OCI-LY1 (cell line): Measurements from ENCODE around the gene ALCAM.
"Not testable (repeated sequence)": the region's sequence is repeated elsewhere in the genome, so short reads cannot be mapped to it uniquely, and the experiment has no call there.

Experiments
- EZH2 ChIP-seq: fragments of 200-600 bp; sonication (generic), shearing (Covaris generic); IDR thresholded peaks from 2 replicates; pipeline ENCODE4 v1.8.0; 2017; ENCODE audit warnings: borderline replicate concordance, mixed run types, mild to moderate bottlenecking, antibody characterized with exemption, low read length, moderate library complexity, mixed read lengths
- TF ChIP-seq, protein P1 (sequence below): fragments of 200-600 bp; sonication (generic), shearing (Covaris generic); IDR thresholded peaks from 2 replicates; pipeline ENCODE4 v1.5.1; 2017; ENCODE audit warnings: mild to moderate bottlenecking, antibody characterized with exemption, low read length, moderate library complexity, mixed read lengths

DNA sequence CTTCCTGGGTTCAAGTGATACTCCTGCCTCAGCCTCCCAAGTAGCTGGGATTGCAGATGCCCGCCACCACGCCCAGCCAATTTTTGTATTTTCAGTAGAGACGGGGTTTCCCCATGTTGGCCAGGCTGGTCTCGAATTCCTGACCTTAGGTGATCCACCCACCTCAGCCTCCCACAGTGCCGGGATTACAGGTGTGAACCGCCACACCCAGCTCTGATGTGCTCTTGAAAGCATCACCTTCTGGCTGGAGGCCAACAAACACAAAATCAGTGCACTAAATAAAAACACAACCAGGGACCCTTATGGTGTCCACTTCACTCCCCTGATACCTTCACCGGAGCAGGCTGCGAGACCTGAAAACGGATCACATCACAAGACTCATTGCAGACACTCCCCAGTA, 36.3 kb downstream of the ALCAM start:
- TF ChIP-seq, protein P1, sequence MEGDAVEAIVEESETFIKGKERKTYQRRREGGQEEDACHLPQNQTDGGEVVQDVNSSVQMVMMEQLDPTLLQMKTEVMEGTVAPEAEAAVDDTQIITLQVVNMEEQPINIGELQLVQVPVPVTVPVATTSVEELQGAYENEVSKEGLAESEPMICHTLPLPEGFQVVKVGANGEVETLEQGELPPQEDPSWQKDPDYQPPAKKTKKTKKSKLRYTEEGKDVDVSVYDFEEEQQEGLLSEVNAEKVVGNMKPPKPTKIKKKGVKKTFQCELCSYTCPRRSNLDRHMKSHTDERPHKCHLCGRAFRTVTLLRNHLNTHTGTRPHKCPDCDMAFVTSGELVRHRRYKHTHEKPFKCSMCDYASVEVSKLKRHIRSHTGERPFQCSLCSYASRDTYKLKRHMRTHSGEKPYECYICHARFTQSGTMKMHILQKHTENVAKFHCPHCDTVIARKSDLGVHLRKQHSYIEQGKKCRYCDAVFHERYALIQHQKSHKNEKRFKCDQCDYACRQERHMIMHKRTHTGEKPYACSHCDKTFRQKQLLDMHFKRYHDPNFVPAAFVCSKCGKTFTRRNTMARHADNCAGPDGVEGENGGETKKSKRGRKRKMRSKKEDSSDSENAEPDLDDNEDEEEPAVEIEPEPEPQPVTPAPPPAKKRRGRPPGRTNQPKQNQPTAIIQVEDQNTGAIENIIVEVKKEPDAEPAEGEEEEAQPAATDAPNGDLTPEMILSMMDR: not testable (repeated sequence)
- not testable (repeated sequence) for TF ChIP-seq EZH2
